Head of caudate nucleus (tissue), 42 donors: ENCODE data around the gene GALNT16.
A peak's percentile ranks its signal among the peaks of the same experiment; 100 is the strongest.
"Not testable (repeated sequence)": the region's sequence is repeated elsewhere in the genome, so short reads cannot be mapped to it uniquely, and the experiment has no call there.

Experiments used
- DNase-seq, 42 donors: peaks; one replicate each; pipeline versions ENCODE4 v3.0.0 to v3.0.0-alpha.2; 2020 to 2021; ENCODE audit warnings: mixed read lengths in 7 of 42
- intact Hi-C: fragments of 100-400 bp; cut with DNase I; formaldehyde crosslinking; loops from one replicate; pipeline ENCODE4 v1.15.0; 2022

The GALNT16 gene

DNA sequence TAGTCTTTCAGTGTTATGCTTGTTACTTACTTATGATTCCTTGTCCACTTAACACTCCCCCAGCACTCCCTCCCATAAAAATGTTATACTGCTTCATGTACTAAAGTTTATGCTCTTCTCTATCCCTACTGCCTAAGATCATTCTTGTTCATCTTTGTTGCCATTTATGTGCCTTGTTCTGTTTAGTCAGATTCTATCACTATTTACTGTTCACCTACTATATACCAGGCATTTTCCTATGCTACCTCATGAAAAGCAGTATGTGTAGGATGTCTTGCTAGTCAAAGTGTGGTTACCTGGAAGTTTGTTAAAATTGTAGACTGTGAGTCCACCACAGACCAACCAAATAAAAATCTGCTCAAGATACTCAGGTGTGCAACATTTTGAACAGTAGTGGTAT, 114.3 kb downstream of the GALNT16 start:
- DNase-seq: no peak
- intact Hi-C loops: no loop called here

DNA sequence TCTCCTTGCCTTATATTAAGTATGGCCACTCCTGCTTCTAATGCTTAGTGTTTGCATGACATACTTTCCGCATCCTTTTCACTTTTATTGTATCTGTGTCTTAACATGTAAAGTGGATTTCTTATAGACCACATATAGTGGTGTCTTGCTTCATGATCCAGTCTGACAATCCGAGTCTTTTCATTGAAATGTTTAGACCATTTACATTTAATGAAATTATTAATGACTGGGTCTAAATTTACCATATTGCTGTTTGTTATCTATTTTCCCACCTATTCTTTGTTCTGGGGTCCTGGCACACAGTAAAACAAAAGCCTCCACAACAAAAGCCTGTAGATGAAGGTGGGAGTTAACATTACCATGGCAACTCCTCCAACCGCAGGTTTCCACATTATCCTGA, 115.2 kb downstream of the GALNT16 start:
- intact Hi-C loops: no loop called here
- no peak for DNase-seq

DNA sequence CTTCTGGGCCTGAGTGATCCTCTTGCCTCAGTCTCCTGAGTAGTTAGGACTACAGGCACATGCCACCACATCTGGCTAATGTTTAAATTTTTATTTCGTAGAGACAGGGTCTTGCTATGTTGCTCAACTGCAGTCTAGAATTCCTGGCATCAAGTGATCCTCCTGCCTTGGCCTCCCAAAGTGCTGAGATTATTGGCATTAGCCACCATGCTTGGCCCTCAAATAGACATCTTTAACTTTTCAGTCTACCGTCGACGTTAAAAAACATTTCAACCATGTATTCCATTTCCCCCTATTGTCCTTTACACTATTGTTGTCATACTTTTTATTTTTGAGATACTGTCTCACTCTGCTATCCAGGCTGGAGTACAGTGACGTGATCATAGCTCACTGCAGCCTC, 115.8 kb downstream of the GALNT16 start:
- no peak for DNase-seq

DNA sequence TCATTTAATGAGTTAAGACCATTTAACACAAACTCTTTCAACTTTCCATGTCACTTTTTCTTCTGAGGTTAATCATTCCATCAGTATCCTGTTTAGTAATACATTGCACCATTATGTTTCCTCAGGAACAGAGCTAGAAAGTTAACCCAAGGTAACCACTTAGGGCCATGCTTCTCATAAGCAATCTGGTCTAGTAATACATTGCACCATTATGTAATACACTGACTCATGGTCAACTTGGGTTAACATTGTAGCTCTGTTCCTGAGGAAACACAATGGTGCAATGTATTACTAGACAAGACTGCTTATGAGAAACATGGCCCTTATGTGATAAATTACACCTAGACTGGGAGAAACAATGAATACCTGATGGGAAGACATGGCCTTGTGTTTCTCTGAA, 116.5 kb downstream of the GALNT16 start:
- no peak for DNase-seq
- intact Hi-C loops: no loop called here

More for the DNA sequence above, 115.8 kb downstream of the GALNT16 start:
- intact Hi-C loops: no loop called here

DNA sequence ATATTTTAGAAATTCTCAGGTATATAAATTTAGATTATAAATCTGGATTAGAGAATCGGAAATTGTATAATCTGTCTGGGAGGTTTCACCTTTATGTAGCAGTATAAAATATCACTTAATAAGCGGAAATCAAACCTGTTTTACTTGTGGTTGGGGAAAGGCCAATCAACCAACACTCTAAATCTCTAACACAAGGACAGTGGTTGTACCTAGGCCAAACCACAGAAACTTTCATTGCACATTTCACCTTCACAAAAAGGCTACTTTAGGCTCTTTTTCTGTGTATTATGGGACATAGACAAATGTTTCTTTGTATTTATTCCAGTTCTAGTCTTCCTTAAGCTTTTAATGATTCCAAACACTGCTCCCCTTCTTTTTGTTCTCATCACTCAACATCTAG, 118.3 kb downstream of the GALNT16 start:
- DNase-seq: no peak
- intact Hi-C loops: no loop called here

DNA sequence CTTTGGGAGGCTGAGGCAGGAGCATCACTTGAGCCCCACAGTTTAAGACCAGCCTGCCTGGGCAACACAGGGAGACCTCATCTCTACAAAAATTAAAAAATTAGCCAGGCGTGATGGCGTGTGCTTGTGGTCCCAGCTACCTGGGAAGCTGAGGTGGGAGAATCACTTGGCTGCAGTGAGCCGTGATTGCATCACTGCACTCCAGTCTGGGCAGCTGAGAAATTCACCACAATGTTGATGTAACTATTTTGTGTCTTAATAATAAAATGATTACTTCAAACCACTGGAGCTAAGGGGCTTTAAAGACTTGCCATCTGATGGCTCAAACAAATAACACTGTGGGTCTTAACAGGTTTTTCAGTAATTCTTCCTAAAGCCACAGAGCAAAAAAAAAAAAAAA, 127.4 kb downstream of the GALNT16 start:
- intact Hi-C loops: no loop called here
- DNase-seq: no peak

DNA sequence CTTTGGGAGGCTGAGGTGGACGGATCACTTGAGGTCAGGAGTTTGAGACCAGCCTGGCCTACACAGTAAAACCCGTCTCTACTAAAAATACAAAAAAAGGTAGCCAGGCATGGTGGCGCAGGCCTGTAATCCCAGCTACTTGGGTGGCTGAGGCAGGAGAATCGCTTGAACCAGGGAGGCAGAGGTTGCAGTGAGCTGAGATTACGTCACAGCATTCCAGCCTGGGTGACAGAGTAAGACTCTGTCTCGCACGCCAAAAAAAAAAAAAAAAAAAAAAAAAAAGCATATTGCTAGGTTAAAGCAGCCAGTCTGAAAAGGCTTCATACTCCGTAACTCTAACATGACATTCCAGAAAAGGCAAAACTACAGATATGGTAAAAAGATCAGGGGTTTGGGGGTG, 131.4 kb downstream of the GALNT16 start:
- intact Hi-C loops, DNase-seq: not testable (repeated sequence)

DNA sequence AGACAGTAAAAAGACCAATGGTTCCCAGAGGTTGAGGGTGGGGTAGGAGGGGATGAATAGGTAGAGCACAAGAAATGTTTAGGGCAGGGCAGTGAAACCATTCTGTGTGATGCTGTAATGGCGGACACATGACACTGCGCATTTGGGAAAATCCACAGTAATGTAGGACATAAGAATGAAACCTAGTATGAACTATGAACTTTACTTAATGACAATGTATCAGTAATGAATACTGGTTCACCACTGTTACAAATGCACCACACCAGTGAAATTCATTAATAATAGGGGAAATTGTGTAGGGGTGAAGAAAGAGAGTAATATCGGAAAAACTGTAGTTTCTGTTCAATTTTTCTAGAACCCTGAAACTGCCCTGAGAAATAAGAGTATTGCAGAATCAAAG, 132.5 kb downstream of the GALNT16 start:
- DNase-seq: no peak
- intact Hi-C loops: no loop called here

DNA sequence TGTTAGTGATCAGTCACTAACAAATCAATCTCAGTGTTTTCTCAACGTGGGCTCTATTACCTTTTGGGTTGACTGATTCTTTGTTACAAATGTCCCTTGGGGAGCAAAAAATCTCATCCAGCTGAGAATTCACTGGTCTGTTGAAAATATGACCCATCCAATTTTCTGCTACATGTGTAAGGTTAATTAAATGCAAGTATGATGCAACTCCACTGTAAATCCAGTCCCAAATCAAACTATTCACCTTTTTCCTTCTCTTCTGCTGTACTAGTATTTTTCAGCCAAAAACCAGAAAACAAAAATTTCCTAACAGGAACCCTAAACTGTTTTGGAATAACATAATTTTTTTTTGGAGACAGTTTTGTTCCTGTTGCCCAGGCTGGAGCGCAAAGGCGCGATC, 136.0 kb downstream of the GALNT16 start:
- intact Hi-C loops: no loop called here
- no peak for DNase-seq

DNA sequence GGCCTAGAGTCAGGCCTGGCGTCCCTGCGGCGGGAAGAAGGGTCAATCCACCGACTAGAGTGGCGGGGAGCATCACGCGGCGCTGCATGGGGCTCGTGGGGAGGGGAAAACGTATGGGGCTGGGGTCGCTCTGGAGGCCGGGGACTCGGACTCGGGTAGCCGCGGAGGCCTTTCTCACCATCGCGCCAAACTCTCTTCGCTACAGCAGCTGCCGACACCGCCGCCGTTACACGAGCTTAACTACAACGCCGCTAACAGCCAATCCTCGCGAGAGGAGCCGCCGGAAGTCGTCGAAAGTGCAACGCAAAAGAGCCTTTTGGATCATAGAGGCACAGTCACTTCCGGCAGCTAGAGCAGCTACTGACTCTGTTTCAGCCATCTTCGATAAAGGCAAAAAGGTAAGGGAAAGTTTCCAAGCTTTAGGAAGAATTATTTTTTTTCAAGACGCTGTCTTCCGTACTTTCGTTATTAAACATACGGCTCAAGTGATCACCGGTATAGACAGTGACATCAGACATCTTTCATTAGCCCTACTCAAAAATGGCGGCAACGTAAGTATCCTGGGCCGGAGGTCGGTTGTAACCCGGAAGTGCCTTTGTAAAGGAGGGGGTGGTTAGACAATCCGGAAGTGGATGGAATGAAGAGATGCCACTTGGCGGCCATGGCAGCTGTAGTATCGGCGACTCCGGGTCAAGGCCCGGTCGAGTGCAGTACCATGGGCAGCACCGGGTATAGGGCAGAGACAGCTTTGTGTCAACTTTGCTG, 138.3 kb downstream of the GALNT16 start, which contains the start of the genes ERH and SLC39A9:
TSS of gene ERH (minus strand) at position 247 of the 765 bp plus-strand sequence. CDS start at position 181, 66 bp downstream.
TSS of gene SLC39A9 (plus strand) at position 640 of the 765 bp plus-strand sequence. CDS start 678 bp downstream, outside the sequence.
- peak; percentile 92 to 99 (median 97) for DNase-seq
- intact Hi-C loops: no loop called here

DNA sequence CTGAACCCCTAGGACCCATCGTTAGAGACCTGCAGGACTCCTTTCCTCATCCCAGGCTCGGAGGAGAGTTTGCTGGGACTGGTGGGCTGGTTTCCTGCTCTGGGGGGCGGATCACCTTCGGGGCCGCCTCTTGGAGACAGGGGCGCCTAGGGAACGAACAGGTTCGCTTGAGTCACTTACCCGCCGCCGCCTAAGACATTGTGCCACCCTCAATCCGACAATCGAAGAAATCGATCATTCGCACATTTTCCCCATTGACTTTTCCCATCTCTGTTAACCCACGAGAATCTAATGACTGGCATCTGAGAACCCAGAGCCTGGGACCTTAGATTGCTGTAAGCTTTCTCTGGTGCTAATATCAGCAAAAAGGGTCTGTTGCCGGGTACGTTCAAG, 138.9 kb downstream of the GALNT16 start:
- intact Hi-C loops: no loop called here
- DNase-seq: peak in 1 of 42 donors; percentile 74

DNA sequence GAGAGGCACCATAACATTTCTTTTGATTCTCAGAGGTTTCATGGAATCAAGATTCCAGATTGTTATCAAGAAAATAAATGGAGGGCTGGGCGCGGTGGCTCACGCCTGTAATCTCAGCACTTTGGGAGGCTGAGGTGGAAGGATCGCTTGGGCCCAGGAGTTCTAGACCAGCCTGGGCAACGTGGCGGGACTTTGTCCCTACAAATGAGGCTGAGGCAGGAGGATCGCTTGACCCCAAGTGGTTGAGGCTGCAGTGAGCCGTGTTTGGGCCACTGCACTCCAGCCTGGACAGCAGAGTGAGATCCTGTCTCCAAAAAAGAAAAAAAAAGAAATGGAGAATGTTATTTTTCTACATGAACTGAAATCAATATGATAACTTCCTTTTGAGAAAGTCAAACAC, 139.8 kb downstream of the GALNT16 start:
- intact Hi-C loops: no loop called here
- no peak for DNase-seq

DNA sequence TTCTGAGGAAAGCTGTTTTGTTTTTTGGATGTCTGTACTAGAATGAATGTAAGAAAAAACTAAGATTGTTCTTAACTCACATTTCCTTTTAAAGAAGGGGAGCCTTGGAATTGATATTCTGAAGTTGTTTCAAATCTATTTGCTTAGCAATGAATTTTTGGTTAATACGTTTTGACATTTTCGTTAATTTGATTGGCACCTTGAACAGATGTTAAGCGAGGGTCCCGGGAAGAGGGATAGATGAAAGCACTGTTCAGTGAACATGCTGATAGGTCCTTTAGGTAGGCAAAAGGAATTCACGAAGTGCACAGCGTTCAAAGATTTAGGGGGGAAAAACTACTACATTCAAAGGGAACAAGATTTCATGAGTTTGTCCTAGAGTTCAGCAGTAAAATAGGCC, 140.2 kb downstream of the GALNT16 start:
- DNase-seq: no peak
- intact Hi-C loops: no loop called here

DNA sequence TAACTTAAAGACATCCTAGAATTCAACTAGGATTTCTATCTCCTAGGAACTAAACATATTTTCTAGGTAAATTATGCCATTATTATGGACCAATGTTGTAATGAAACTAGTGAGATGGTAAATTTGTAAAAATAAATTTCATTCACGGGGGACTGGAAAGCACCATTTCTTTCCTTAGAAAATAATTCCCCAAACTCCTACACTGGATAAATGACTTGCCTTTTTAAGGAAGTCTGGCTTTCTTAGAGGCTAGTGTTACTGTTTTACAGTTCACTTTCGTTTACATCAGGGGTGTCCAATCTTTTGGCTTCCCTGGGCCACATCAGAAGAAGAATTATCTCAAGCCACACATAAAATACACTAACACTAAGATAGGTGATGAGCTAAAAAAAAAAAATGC, 141.9 kb downstream of the GALNT16 start:
- DNase-seq: no peak
- intact Hi-C loops: no loop called here

DNA sequence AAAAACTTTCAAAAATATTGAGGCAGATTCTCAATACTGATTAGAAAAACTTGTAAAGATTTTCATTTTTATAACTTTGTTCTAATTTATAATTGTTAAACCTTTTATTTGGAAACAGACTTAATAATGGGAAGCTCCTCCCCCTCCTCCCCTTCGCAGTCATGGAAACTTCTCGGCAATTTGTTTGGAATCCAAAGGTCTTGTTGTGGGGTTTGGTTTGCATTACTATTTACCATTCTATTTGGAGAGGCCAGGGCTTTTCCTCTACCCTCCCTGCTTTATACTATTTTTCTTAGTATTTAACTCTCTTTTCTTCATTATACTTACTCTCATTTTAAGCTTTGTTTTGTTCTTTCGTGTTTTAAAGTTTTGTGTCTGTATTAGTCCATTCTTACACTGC, 144.5 kb downstream of the GALNT16 start:
- intact Hi-C loops: no loop called here
- DNase-seq: no peak

DNA sequence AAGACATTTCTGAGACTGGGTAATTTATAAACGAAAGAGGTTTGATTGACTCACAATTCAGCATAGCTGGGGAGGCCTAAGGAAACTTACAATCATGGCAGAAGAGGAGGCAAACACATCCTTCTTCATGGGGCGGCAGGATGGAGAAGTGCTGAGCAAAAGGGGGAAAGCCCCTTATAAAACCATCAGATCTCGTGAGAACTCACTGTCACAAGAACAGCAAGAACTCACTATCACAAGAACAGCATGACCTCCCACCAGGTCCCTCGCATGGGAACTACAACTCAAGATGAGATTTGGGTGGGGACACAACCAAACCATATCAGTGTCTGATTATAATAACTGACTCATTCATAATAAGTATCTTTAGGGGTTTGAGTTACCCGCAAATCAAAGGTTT, 144.9 kb downstream of the GALNT16 start:
- no peak for DNase-seq
- intact Hi-C loops: no loop called here

DNA sequence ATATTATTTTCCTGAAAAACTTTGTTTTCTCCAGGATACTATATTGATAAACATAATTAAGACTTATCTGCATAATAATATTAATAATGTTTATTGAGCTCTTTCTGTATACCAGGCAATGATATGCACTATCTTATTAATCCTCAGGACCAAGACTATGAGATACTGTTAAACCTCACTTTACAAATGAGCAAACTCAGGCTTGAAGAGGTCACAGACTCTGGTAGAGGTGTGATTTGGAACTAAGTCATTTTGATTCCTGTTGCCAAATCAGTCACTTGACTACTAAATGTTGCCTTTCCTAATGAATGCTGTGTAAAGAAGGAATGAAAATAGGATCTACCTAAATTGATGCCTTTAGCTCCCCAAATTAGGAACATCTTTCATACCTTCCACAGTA, 145.8 kb downstream of the GALNT16 start:
- DNase-seq: no peak

More for the DNA sequence above, 145.8 kb downstream of the GALNT16 start:
- intact Hi-C loops: no loop called here
